Measurements from ENCODE around the gene EXOG.

The EXOG gene

GRCh38 chr3:38533285-38533976 lies 37.3 kb downstream of the EXOG start:
- no peak for ATAC-seq (ENCODE audit: low read depth)
- no peaks in the 10 kb centered on the region for H3K27me3 ChIP-seq (ENCODE audit: insufficient read depth, poor library complexity, severe bottlenecking)

GRCh38 chr3:38534180-38534579 lies 38.0 kb downstream of the EXOG start:
- no peak for ATAC-seq (ENCODE audit: low read depth)
- Histone ChIP-seq H3K4me3 (ENCODE audit: severe bottlenecking) (no peak overlapping the region), H3K27ac (ENCODE audit: poor library complexity, severe bottlenecking) (no peak overlapping the region), H3K36me3 (ENCODE audit: low read depth) (no peaks in the 10 kb centered on the region), H3K9me3 (ENCODE audit: severe bottlenecking) (no peaks in the 10 kb centered on the region), H3K27me3 (ENCODE audit: insufficient read depth, poor library complexity, severe bottlenecking) (no peaks in the 10 kb centered on the region), H3K4me1 (ENCODE audit: insufficient read depth, poor library complexity, severe bottlenecking) (no peaks in the 10 kb centered on the region)
- no peak for DNase-seq (ENCODE audit: low spot score)
- TF ChIP-seq, protein P1, sequence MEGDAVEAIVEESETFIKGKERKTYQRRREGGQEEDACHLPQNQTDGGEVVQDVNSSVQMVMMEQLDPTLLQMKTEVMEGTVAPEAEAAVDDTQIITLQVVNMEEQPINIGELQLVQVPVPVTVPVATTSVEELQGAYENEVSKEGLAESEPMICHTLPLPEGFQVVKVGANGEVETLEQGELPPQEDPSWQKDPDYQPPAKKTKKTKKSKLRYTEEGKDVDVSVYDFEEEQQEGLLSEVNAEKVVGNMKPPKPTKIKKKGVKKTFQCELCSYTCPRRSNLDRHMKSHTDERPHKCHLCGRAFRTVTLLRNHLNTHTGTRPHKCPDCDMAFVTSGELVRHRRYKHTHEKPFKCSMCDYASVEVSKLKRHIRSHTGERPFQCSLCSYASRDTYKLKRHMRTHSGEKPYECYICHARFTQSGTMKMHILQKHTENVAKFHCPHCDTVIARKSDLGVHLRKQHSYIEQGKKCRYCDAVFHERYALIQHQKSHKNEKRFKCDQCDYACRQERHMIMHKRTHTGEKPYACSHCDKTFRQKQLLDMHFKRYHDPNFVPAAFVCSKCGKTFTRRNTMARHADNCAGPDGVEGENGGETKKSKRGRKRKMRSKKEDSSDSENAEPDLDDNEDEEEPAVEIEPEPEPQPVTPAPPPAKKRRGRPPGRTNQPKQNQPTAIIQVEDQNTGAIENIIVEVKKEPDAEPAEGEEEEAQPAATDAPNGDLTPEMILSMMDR (IDR thresholded peaks at IDR 0.05; ENCODE audit: poor library complexity, severe bottlenecking), result no peak

More at GRCh38 chr3:38533285-38533976, 37.3 kb downstream of the EXOG start:
- no peaks in the 10 kb centered on the region for H3K9me3 ChIP-seq (ENCODE audit: severe bottlenecking)
- no peak overlapping the region for H3K4me3 ChIP-seq (ENCODE audit: severe bottlenecking)
- H3K4me1 ChIP-seq (ENCODE audit: insufficient read depth, poor library complexity, severe bottlenecking), result no peaks in the 10 kb centered on the region
- no peak overlapping the region for H3K27ac ChIP-seq (ENCODE audit: poor library complexity, severe bottlenecking)
- no peaks in the 10 kb centered on the region for H3K36me3 ChIP-seq (ENCODE audit: low read depth)
- DNase-seq (ENCODE audit: low spot score), result no peak
- TF ChIP-seq, protein P1 (IDR thresholded peaks at IDR 0.05; ENCODE audit: poor library complexity, severe bottlenecking), result no peak

DNA sequence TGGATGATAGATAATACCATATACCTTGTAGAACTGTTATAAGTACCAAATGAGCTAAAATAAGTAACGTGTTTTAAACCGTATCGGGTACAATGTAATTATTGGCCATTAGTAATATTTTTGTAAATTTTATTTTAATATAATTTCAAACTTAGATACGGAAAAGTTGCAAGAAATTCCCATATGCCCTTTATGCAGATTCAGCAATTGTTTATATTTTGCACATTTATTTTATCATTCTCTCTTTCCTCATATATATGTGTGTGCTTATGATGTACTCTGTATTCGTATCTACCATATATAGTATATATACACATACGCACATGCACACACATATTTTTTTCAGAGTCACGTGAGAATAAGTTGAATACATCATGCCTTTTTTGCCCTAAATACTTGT lies 38.5 kb downstream of the EXOG start:
- H3K4me1 ChIP-seq (ENCODE audit: insufficient read depth, poor library complexity, severe bottlenecking), result no peaks in the 10 kb centered on the region
- DNase-seq (ENCODE audit: low spot score), result no peak
- ATAC-seq (ENCODE audit: low read depth), result no peak
- H3K9me3 ChIP-seq (ENCODE audit: severe bottlenecking), result no peaks in the 10 kb centered on the region
- H3K4me3 ChIP-seq (ENCODE audit: severe bottlenecking), result no peak overlapping the region
- no peaks in the 10 kb centered on the region for H3K36me3 ChIP-seq (ENCODE audit: low read depth)
- no peaks in the 10 kb centered on the region for H3K27me3 ChIP-seq (ENCODE audit: insufficient read depth, poor library complexity, severe bottlenecking)
- TF ChIP-seq, protein P1 (IDR thresholded peaks at IDR 0.05; ENCODE audit: poor library complexity, severe bottlenecking), result no peak
- H3K27ac ChIP-seq (ENCODE audit: poor library complexity, severe bottlenecking), result no peak overlapping the region

- H3K27me3 ChIP-seq (ENCODE audit: insufficient read depth, poor library complexity, severe bottlenecking), result no peaks in the 10 kb centered on the region
- H3K36me3 ChIP-seq (ENCODE audit: low read depth), result no peaks in the 10 kb centered on the region
- TF ChIP-seq, protein P1 (IDR thresholded peaks at IDR 0.05; ENCODE audit: poor library complexity, severe bottlenecking), result no peak
- no peaks in the 10 kb centered on the region for H3K4me1 ChIP-seq (ENCODE audit: insufficient read depth, poor library complexity, severe bottlenecking)
- DNase-seq (ENCODE audit: low spot score) (no peak), ATAC-seq (ENCODE audit: low read depth) (no peak)
- H3K27ac ChIP-seq (ENCODE audit: poor library complexity, severe bottlenecking), result no peak overlapping the region
- no peaks in the 10 kb centered on the region for H3K9me3 ChIP-seq (ENCODE audit: severe bottlenecking)
- no peak overlapping the region for H3K4me3 ChIP-seq (ENCODE audit: severe bottlenecking)
Observed at GRCh38 chr3:38536671-38537070, 40.5 kb downstream of the EXOG start.

GRCh38 chr3:38538773-38539353 lies 42.7 kb downstream of the EXOG start:
- ATAC-seq (ENCODE audit: low read depth), result no peak
- Histone ChIP-seq H3K4me1 (ENCODE audit: insufficient read depth, poor library complexity, severe bottlenecking) (no peaks in the 10 kb centered on the region), H3K36me3 (ENCODE audit: low read depth) (no peaks in the 10 kb centered on the region), H3K9me3 (ENCODE audit: severe bottlenecking) (no peaks in the 10 kb centered on the region), H3K4me3 (ENCODE audit: severe bottlenecking) (no peak overlapping the region), H3K27me3 (ENCODE audit: insufficient read depth, poor library complexity, severe bottlenecking) (no peaks in the 10 kb centered on the region), H3K27ac (ENCODE audit: poor library complexity, severe bottlenecking) (no peak overlapping the region)
- TF ChIP-seq, protein P1 (IDR thresholded peaks at IDR 0.05; ENCODE audit: poor library complexity, severe bottlenecking), result no peak
- no peak for DNase-seq (ENCODE audit: low spot score)
